ENCODE measurements around the gene KCNJ6. TPM values are rescaled to one million over a fixed set of nuclear protein-coding genes. Genes with fewer than 3 reads are reported as not detected.
A peak's percentile ranks its signal among the peaks of the same experiment; 100 is the strongest.
"Not testable (repeated sequence)": the region's sequence is repeated elsewhere in the genome, so short reads cannot be mapped to it uniquely, and the experiment has no call there.

The KCNJ6 gene
- total RNA-seq, 6 experiments from 2014 or later: not detected

GRCh38 chr21:37936010-37936785, 19.9 kb upstream of the KCNJ6 start:
- no peak overlapping the region for H3K4me3 Mint-ChIP-seq
- H3K9me3 Mint-ChIP-seq: peaks cover 14% of the 10 kb centered on the region
- peaks cover 8% of the 10 kb centered on the region; the same call in 1 of the 2 replicates for H3K36me3 Mint-ChIP-seq (ENCODE audit: low read depth)
- H3K27ac Mint-ChIP-seq: no peak overlapping the region
- H3K4me1 Mint-ChIP-seq (ENCODE audit: low read depth): no peaks in the 10 kb centered on the region
- H3K27me3 Mint-ChIP-seq (ENCODE audit: insufficient read depth): peaks cover 6% of the 10 kb centered on the region
- TF ChIP-seq CTCF (IDR thresholded peaks at IDR 0.05): no peak
- no peak for DNase-seq

DNA sequence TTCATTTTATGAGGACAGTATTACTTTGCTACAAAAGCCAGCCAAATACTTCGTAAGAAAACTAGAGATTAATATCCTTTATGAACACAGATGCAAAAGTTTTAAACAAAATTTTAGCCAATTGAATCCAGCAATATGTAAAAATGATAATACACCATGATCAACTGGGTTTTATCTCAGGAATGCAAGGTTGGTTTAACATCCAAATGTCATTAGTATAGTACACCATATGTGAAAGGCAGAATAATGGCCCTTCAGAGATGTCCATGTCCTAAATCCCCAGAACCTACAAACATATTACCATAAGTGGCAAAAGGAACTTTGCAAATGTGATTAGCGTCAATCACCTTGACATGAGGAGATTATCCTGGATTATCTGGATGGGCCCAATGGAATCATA, 16.7 kb upstream of the KCNJ6 start:
- H3K27ac Mint-ChIP-seq: no peak overlapping the region
- no peak overlapping the region for H3K4me3 Mint-ChIP-seq
- H3K4me1 Mint-ChIP-seq (ENCODE audit: low read depth): no peaks in the 10 kb centered on the region
- H3K27me3 Mint-ChIP-seq (ENCODE audit: insufficient read depth): peaks cover 3% of the 10 kb centered on the region
- H3K9me3 Mint-ChIP-seq: peaks cover 14% of the 10 kb centered on the region
- no peak for DNase-seq
- TF ChIP-seq CTCF (IDR thresholded peaks at IDR 0.05): no peak
- peaks cover 8% of the 10 kb centered on the region; the same call in 1 of the 2 replicates for H3K36me3 Mint-ChIP-seq (ENCODE audit: low read depth)

DNA sequence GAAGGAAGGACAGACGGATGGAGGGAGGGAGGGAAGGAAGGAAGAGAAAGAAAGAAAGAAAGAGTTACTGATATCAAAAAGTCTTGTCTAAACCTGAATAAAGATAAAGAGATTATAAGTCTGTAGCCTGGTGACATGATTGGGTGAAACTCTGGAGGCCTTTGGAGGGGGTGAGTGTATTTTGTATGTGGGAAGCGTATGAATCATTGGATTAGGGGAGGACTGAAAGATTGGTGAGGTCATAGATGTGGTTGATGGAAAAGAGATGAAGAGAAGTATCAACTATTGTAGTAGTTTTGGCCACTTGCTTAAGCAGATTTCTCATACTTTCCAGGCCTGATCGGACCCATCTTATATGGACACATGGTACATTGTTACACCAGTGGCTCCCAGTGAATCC, 11.5 kb upstream of the KCNJ6 start:
- DNase-seq: no peak
- H3K27me3 Mint-ChIP-seq (ENCODE audit: insufficient read depth): peaks cover 12% of the 10 kb centered on the region
- TF ChIP-seq CTCF (IDR thresholded peaks at IDR 0.05): no peak
- H3K27ac Mint-ChIP-seq: no peak overlapping the region
- no peak overlapping the region for H3K4me3 Mint-ChIP-seq
- no peaks in the 10 kb centered on the region for H3K4me1 Mint-ChIP-seq (ENCODE audit: low read depth)
- H3K9me3 Mint-ChIP-seq: peaks cover 5% of the 10 kb centered on the region; the same call in 1 of the 2 replicates
- H3K36me3 Mint-ChIP-seq (ENCODE audit: low read depth): no peaks in the 10 kb centered on the region

- Mint-ChIP-seq H3K27ac (no peak overlapping the region), H3K27me3 (ENCODE audit: insufficient read depth) (peaks cover 19% of the 10 kb centered on the region), H3K36me3 (ENCODE audit: low read depth) (no peaks in the 10 kb centered on the region), H3K9me3 (no peaks in the 10 kb centered on the region), H3K4me3 (no peak overlapping the region), H3K4me1 (ENCODE audit: low read depth) (peaks cover 19% of the 10 kb centered on the region)
- TF ChIP-seq CTCF (IDR thresholded peaks at IDR 0.05): no peak
- DNase-seq: peak; percentile 5
Observed at GRCh38 chr21:37921091-37921490, 4.8 kb upstream of the KCNJ6 start.

DNA sequence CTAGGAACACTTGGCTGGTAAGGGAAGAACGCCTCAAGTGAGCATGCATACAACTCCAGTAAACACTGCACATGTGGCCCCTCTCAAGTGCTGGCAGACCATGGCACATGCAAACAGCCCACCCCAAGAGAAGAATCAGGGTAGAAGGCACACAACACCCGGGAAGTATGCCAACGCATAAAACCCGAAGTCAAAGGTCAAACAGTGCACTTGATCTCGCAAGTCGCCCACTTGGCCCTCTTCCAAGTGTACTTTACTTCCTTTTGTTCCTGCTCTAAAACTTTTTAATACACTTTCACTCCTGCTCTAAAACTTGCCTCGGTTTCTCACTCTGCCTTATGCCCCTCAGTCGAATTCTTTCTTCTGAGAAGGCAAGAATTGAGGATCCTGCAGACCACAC, 4.0 kb upstream of the KCNJ6 start:
- not testable (repeated sequence) for H3K27ac Mint-ChIP-seq
- peaks cover 24% of the 10 kb centered on the region for H3K27me3 Mint-ChIP-seq (ENCODE audit: insufficient read depth)

DNA sequence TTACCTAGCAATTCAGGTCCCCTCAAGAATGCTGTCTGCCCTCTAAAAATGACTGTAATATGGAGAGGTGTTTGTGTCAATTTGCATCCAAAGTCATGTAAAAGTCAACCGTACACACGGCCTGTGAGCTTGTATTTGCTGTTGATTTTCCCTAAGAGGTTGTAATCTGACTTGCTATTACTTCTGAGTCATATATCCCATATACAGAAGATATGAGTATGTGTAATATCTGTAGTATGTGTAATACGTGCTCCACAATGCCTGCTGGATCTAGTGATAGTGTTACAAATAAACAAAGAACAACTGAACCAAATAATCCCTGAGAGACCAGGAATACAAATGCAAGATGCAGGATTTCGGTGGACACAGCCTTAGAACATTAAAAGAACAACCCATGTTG, 1.4 kb upstream of the KCNJ6 start:
- no peak overlapping the region for H3K27ac Mint-ChIP-seq
- DNase-seq: peak; percentile 50
- peaks cover 30% of the 10 kb centered on the region for H3K27me3 Mint-ChIP-seq (ENCODE audit: insufficient read depth)
- H3K4me1 Mint-ChIP-seq (ENCODE audit: low read depth): peaks cover 31% of the 10 kb centered on the region
- H3K36me3 Mint-ChIP-seq (ENCODE audit: low read depth): no peaks in the 10 kb centered on the region
- H3K4me3 Mint-ChIP-seq: no peak overlapping the region
- no peaks in the 10 kb centered on the region for H3K9me3 Mint-ChIP-seq
- no peak for TF ChIP-seq CTCF (IDR thresholded peaks at IDR 0.05)

More for the DNA sequence above, 4.0 kb upstream of the KCNJ6 start:
- not testable (repeated sequence) for H3K4me3 Mint-ChIP-seq; H3K9me3 Mint-ChIP-seq; DNase-seq; H3K36me3 Mint-ChIP-seq (ENCODE audit: low read depth)
- H3K4me1 Mint-ChIP-seq (ENCODE audit: low read depth): peaks cover 25% of the 10 kb centered on the region
